Subcutaneous adipose tissue (tissue), 4 donors: Measurements from ENCODE around the gene OR13C5. TPM values are rescaled to one million over a fixed set of nuclear protein-coding genes. Genes with fewer than 3 reads are reported as not detected.

Source experiments
- total RNA-seq, 4 donors: library from RNA; depleted of rRNA; stranded (reverse); fragments of >200 nt; gene quantifications; one replicate each; pipeline ENCODE4 v1.1.0, GENCODE V29; 2016
- TF ChIP-seq, protein P1 (sequence below): fragments of 450-650 bp; IDR thresholded peaks from one replicate; pipeline ENCODE4 v1.5.1; 2016; ENCODE audit warnings: low read depth, mild to moderate bottlenecking, control low read depth, antibody characterized with exemption, moderate library complexity

OR13C5 gene
- total RNA-seq, 4 donors from 2014 or later, result not detected

DNA sequence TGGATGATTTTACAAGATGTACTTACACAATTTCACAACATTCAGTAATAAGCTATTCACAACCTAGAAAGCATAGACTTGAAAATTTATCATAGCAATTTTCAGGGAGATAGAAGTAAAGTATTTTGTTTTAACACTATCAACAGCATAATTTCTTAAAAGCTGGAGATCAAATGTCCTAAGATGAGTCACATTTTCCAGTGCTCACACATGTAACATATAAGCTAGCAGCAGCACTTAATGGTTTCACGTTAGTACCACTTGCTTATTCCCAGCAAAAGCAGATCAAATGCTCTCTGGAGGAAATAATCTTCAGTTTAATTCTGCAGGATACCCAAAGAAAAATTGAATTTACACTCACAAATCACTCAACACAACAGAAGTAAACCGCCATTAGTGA lies 23.8 kb downstream of the OR13C5 start:
- TF ChIP-seq, protein P1, sequence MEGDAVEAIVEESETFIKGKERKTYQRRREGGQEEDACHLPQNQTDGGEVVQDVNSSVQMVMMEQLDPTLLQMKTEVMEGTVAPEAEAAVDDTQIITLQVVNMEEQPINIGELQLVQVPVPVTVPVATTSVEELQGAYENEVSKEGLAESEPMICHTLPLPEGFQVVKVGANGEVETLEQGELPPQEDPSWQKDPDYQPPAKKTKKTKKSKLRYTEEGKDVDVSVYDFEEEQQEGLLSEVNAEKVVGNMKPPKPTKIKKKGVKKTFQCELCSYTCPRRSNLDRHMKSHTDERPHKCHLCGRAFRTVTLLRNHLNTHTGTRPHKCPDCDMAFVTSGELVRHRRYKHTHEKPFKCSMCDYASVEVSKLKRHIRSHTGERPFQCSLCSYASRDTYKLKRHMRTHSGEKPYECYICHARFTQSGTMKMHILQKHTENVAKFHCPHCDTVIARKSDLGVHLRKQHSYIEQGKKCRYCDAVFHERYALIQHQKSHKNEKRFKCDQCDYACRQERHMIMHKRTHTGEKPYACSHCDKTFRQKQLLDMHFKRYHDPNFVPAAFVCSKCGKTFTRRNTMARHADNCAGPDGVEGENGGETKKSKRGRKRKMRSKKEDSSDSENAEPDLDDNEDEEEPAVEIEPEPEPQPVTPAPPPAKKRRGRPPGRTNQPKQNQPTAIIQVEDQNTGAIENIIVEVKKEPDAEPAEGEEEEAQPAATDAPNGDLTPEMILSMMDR, result no peak

DNA sequence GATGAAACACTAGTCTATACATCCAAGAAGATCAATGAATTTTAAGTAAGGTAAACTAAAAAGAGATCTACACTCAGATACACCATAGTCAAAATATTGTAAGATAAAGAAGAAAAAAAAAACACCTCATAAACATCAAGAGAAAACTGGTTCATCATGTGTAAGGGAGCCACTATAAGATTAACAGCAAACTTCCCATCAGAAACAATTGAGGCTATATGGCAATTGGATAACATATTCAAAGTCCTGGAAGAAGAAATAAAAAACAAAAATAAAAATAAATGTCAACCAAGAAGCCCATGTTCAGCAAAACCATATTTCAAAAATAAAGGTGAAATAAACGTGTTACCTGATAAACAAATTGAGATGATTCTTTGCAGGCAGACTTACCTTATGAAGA lies 26.6 kb downstream of the OR13C5 start:
- TF ChIP-seq, protein P1, result no peak

DNA sequence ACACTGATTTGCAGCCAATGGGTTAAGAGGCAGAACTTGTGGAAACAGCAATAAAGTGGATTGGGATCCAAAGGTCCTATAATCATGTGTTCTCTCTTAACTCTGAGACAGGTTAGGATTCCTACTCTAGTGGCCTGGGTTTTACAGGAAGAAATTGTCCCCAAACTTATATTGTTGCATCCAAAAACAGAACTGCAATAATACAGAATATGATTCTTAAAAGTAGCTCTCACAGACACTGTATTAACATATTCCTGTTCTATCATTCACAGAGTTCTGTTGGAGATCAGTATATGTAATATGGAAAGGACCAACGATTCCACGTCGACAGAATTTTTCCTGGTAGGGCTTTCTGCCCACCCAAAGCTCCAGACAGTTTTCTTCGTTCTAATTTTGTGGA lies 30.3 kb downstream of the OR13C5 start, which contains the start of gene OR13C8:
OR13C8 (plus strand) TSS at position 301 of the 400 bp plus-strand sequence; CDS start at position 301, 0 bp downstream.
- TF ChIP-seq, protein P1, result no peak

DNA sequence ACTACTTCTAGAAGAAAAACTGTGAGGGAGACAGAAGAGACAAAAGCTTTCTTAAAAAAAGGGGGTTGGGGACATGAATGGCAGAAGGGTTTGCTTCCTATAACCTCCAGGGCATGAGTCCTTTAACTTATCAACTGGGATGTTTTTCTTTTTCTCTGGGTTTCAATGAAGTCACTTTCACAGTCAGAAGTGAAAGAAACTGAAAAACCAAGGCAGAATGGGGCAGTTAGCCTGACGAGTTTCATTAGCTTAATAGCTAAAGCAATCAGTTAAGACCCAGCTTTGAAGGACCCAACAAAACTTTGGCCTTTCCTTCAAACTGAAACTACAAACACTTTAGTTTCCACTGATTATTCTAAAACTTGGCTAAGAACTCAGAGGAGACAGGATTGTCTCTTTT lies 34.9 kb downstream of the OR13C5 start:
- TF ChIP-seq, protein P1, result no peak

GRCh38 chr9:104556830-104557634 lies 42.2 kb downstream of the OR13C5 start:
- TF ChIP-seq, protein P1, result no peak

- TF ChIP-seq, protein P1, result no peak
Measured at GRCh38 chr9:104555521-104555920, 43.7 kb downstream of the OR13C5 start.

GRCh38 chr9:104553261-104553660 lies 46.0 kb downstream of the OR13C5 start:
- TF ChIP-seq, protein P1, result no peak

Other genes starting within 250 kb of the OR13C5 start
- not detected for gene OR13F1, start 95.2 kb downstream of the OR13C5 start, total RNA-seq
- not detected for gene OR13C4, start 72.2 kb downstream of the OR13C5 start, total RNA-seq
- gene OR13C3, start 62.6 kb downstream of the OR13C5 start, total RNA-seq, result not detected
- gene OR13C8, start 30.2 kb downstream of the OR13C5 start, total RNA-seq, result not detected
- gene OR13C2, start 6.2 kb upstream of the OR13C5 start, total RNA-seq, result not detected
- gene OR13C9, start 18.8 kb upstream of the OR13C5 start, total RNA-seq, result not detected
- not detected for gene OR13D1, start 95.1 kb upstream of the OR13C5 start, total RNA-seq
- gene NIPSNAP3A, start 148.3 kb upstream of the OR13C5 start, total RNA-seq, result 10 to 100 TPM; 39.8 to 51.0 (median 42.5) TPM
- gene NIPSNAP3B, start 164.7 kb upstream of the OR13C5 start, total RNA-seq, result 10 to 100 TPM in 3 of 4 donors, 1 to 10 TPM in 1; 9.2 to 22.6 (median 14.0) TPM